Mammary epithelial cell (primary cell): ENCODE measurements around the gene DOK3.

Experiments
- CTCF ChIP-seq, 2 donors: IDR thresholded peaks in 1 of 2; conservative IDR thresholded peaks in 1 of 2; 2 replicates each; pipeline ENCODE4 v1.5.1; 2011 to 2012; ENCODE audit warnings: inconsistent platforms in 2 of 2, low read length in 2 of 2, mild to moderate bottlenecking in 2 of 2, control low read depth in 1 of 2, low read depth in 1 of 2; ENCODE audit not compliant: insufficient read depth in 1 of 2; ENCODE audit errors: extremely low read depth in 1 of 2
- EZH2 ChIP-seq: IDR thresholded peaks from 2 replicates; pipeline ENCODE4 v1.6.1; 2012; ENCODE audit warnings: low read length, inconsistent platforms, borderline replicate concordance

GRCh38 chr5:177508221-177508611 lies 1.4 kb downstream of the DOK3 start:
- TF ChIP-seq CTCF (conservative IDR thresholded peaks at IDR 0.05 in 1 of 2, IDR thresholded peaks at IDR 0.05 in 1 of 2; ENCODE audit: extremely low read depth in 1 of 2, insufficient read depth in 1 of 2, low read depth in 1 of 2, low read length in 2 of 2) (no peak), EZH2 (no peak)
